HUES64 (cell line): ENCODE data around the gene GZMA.

Source experiments
- H3K27ac ChIP-seq: 2 replicates; pipeline ENCODE4 v1.7.0; 2013; ENCODE audit warnings: low read depth, low read length, inconsistent platforms
- H3K27me3 ChIP-seq: 2 replicates; pipeline ENCODE4 v1.6.1; 2013; ENCODE audit warnings: mild to moderate bottlenecking, low read length; ENCODE audit not compliant: insufficient read depth
- H3K36me3 ChIP-seq: 2 replicates; pipeline ENCODE4 v1.6.1; 2013; ENCODE audit warnings: mild to moderate bottlenecking, low read length; ENCODE audit not compliant: insufficient read depth
- H3K4me1 ChIP-seq: 2 replicates; pipeline ENCODE4 v1.6.1; 2013; ENCODE audit warnings: mild to moderate bottlenecking, low read length, moderate library complexity; ENCODE audit not compliant: insufficient read depth
- H3K4me3 ChIP-seq: 2 replicates; pipeline ENCODE4 v1.5.1; 2013; ENCODE audit warnings: mild to moderate bottlenecking, low read length, moderate library complexity
- H3K9ac ChIP-seq: 2 replicates; pipeline ENCODE4 v1.6.1; 2013; ENCODE audit warnings: mild to moderate bottlenecking, low read depth, low read length
- H3K9me3 ChIP-seq: 2 replicates; pipeline ENCODE4 v1.6.1; 2013; ENCODE audit warnings: low read depth, low read length; ENCODE audit not compliant: insufficient read depth
- WGBS: fragments of 150-250, 120-280 bp; methylation state at CpG from one replicate; pipeline ENCODE4 v1.1.7; 2013; ENCODE audit warnings: missing lambda C conversion rate; 5-methylcytosine and 5-hydroxymethylcytosine counted together

GZMA gene

GRCh38 chr5:55149308-55149795 is 46.9 kb downstream of the GZMA start:
- Histone ChIP-seq H3K4me1 (no peaks in the 10 kb centered on the region), H3K9me3 (no peaks in the 10 kb centered on the region), H3K4me3 (no peak overlapping the region), H3K27ac (no peak overlapping the region), H3K27me3 (no peaks in the 10 kb centered on the region), H3K9ac (no peak overlapping the region), H3K36me3 (no peaks in the 10 kb centered on the region)
- WGBS, result 86% methylated on average over 2 of the region's 2 CpGs

GRCh38 chr5:55151923-55152842 is 49.7 kb downstream of the GZMA start:
- H3K27ac ChIP-seq, result no peak overlapping the region
- no peak overlapping the region for H3K9ac ChIP-seq
- no peaks in the 10 kb centered on the region for H3K36me3 ChIP-seq
- WGBS, result 97% methylated on average over 3 of the region's 5 CpGs
- no peaks in the 10 kb centered on the region for H3K4me1 ChIP-seq
- no peak overlapping the region for H3K4me3 ChIP-seq
- H3K27me3 ChIP-seq, result no peaks in the 10 kb centered on the region
- no peaks in the 10 kb centered on the region for H3K9me3 ChIP-seq

GRCh38 chr5:55154873-55155272 is 52.4 kb downstream of the GZMA start:
- Histone ChIP-seq H3K9ac (no peak overlapping the region), H3K4me3 (no peak overlapping the region), H3K27me3 (no peaks in the 10 kb centered on the region), H3K4me1 (no peaks in the 10 kb centered on the region), H3K27ac (no peak overlapping the region), H3K9me3 (no peaks in the 10 kb centered on the region), H3K36me3 (no peaks in the 10 kb centered on the region)
- 94% methylated on average over 3 of the region's 3 CpGs for WGBS
